Panc1 (cell line): ENCODE data around the gene MIS18A. TPM values are rescaled to one million over a fixed set of nuclear protein-coding genes. Genes with fewer than 3 reads are reported as not detected.

ENCODE experiments used
- ATAC-seq: fragments of 200-7000 bp; cut with Tn5 transposase; 2 replicates; pipeline ENCODE4 v1.9.1; 2020; ENCODE audit warnings: mild to moderate bottlenecking, moderate library complexity
- BruUV-seq: library from RNA; stranded (reverse); fragments of 400-500 nt; replicated peaks from 2 replicates; lab custom pipeline; 2021; lab: Mats Ljungman, UMichigan
- CTCF ChIA-PET: fragments of 300-600 bp; sonication (Branson Sonifier 250); formaldehyde crosslinking; loops from one replicate; lab custom pipeline; 2022; ENCODE audit warnings: antibody characterized with exemption; lab: Charles Lee
- POLR2A ChIA-PET: fragments of 300-600 bp; sonication (Branson Sonifier 250); formaldehyde crosslinking; loops from one replicate; lab custom pipeline; 2022; ENCODE audit warnings: antibody characterized with exemption; lab: Charles Lee
- DNase-seq: peaks from one replicate; pipeline ENCODE4 v3.0.0-alpha.2; 2010; ENCODE audit warnings: low read depth, low spot score
- H3K27ac ChIP-seq: 2 replicates; pipeline ENCODE4 v1.5.1; 2011; ENCODE audit warnings: mild to moderate bottlenecking, low read length, inconsistent platforms
- H3K27me3 ChIP-seq: fragments of 200-500 bp; sonication (Bioruptor generic); 2 replicates; pipeline ENCODE4 v1.6.0; 2014; ENCODE audit warnings: low read length, inconsistent platforms; ENCODE audit not compliant: control insufficient read depth, insufficient read depth
- H3K36me3 ChIP-seq: fragments of 200-500 bp; sonication (Bioruptor generic); 2 replicates; pipeline ENCODE4 v1.5.1; 2014; ENCODE audit warnings: inconsistent platforms, mild to moderate bottlenecking, low read length, moderate library complexity; ENCODE audit not compliant: control insufficient read depth, insufficient read depth
- H3K4me1 ChIP-seq: 2 replicates; pipeline ENCODE4 v1.5.1; 2011; ENCODE audit warnings: inconsistent platforms, mild to moderate bottlenecking, low read length, moderate library complexity; ENCODE audit not compliant: control insufficient read depth, insufficient read depth
- H3K4me3 ChIP-seq, 2 experiments: 2 replicates each; pipeline ENCODE4 v1.5.1; 2011 to 2012; ENCODE audit warnings: low read depth in 2 of 2, low read length in 2 of 2, mild to moderate bottlenecking in 2 of 2, inconsistent platforms in 1 of 2, moderate library complexity in 1 of 2
- H3K9me3 ChIP-seq: fragments of 200-500 bp; sonication (Bioruptor generic); 2 replicates; pipeline ENCODE4 v1.5.1; 2014; ENCODE audit warnings: low read depth, mild to moderate bottlenecking, inconsistent platforms, low read length, moderate library complexity; ENCODE audit not compliant: control insufficient read depth, insufficient read depth
- POLR2AphosphoS5 ChIP-seq: IDR thresholded peaks from 2 replicates; pipeline ENCODE4 v1.6.1; 2012; ENCODE audit warnings: mild to moderate bottlenecking, low read depth, low read length, moderate library complexity
- SIN3A ChIP-seq: IDR thresholded peaks from 2 replicates; pipeline ENCODE4 v1.6.1; 2012; ENCODE audit warnings: low read depth, mild to moderate bottlenecking, low read length, moderate library complexity, borderline replicate concordance; ENCODE audit not compliant: insufficient read depth
- TCF7L2 ChIP-seq: IDR thresholded peaks from 2 replicates; pipeline ENCODE4 v1.6.1; 2011; ENCODE audit warnings: mild to moderate bottlenecking, low read depth, low read length, inconsistent platforms
- in situ Hi-C: cut with HindIII; loops from 2 replicates; pipeline ENCODE4 v1.10.0; 2016; ENCODE audit warnings: low sequenced_read_pairs, low pct_unique_long_range_greater_than_20kb
- intact Hi-C: fragments of 100-400 bp; cut with micrococcal nuclease; formaldehyde crosslinking; loops from one replicate; pipeline ENCODE4 v1.10.0; 2022; ENCODE audit not compliant: unreplicated experiment
- total RNA-seq: library from RNA; stranded (reverse); gene quantifications from one replicate; pipeline ENCODE4 v1.2.1, GENCODE V29; 2021; ENCODE audit not compliant: unreplicated experiment
- TF ChIP-seq, protein P1 (sequence below), 2 experiments: IDR thresholded peaks; 2 replicates each; pipeline ENCODE4 v1.6.1; 2011 to 2012; ENCODE audit warnings: low read depth in 2 of 2, control low read depth in 1 of 2, low read length in 1 of 2, mild to moderate bottlenecking in 1 of 2, moderate library complexity in 1 of 2; ENCODE audit not compliant: insufficient read depth in 1 of 2
- TF ChIP-seq, protein P2 (sequence below): fragments of 450-650 bp; IDR thresholded peaks from 2 replicates; pipeline ENCODE4 v1.5.1; 2017; ENCODE audit warnings: mild to moderate bottlenecking

The MIS18A gene
- total RNA-seq, 1 experiment from 2014 or later, result 16.3 TPM

DNA sequence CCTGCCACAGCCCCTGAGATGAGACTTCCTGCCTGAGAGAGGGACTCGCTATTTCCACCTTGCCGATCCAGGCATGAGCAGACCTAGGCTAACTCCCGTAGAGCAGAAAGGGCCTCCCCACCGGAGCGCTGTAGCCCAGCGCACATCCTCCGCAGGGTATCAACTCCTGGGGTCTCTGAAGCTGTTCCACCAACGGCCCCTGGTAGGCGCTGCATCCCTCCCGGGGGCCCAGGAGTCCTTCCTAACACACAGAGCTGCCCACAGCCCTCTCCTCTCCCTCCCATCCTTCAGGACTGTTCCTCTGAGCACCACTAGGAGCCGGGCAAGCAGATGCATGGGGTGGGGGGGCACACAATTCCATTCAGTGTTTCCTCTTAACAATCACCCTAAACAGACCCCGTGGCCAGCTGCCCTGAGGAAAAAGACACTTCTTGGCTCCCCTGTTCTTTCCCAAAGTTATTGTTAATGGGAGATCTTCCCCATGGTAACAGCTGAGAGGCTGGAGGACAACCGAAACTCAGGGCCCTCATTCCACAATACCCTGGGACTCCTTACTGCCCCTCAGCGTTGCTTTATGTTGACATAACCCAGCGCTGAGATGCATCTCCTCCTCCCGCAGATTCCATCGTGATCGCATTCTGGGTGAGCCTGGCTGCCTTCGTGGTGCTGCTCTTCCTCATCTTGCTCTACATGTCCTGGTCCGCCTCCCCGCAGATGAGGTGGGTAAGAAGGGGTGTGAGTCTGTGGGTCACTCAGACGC is 27.4 kb upstream of the MIS18A start:
- in situ Hi-C loops (no loop called here), intact Hi-C loops (no loop called here)
- Histone ChIP-seq H3K9me3 (no peaks in the 10 kb centered on the region), H3K36me3 (no peaks in the 10 kb centered on the region; the same call in 1 of the 2 replicates), H3K4me1 (no peaks in the 10 kb centered on the region), H3K27me3 (no peaks in the 10 kb centered on the region), H3K4me3 (no peak overlapping the region), H3K27ac (no peak overlapping the region)
- ATAC-seq (peak; percentile 65; the same call in 1 of the 2 replicates), DNase-seq (no peak)
- ChIA-PET CTCF (no interaction called here), POLR2A (no interaction called here)
- BruUV-seq, result no TSS peak
- TF ChIP-seq POLR2AphosphoS5, result no peak
- no peak for TF ChIP-seq SIN3A
- TF ChIP-seq, protein P1, sequence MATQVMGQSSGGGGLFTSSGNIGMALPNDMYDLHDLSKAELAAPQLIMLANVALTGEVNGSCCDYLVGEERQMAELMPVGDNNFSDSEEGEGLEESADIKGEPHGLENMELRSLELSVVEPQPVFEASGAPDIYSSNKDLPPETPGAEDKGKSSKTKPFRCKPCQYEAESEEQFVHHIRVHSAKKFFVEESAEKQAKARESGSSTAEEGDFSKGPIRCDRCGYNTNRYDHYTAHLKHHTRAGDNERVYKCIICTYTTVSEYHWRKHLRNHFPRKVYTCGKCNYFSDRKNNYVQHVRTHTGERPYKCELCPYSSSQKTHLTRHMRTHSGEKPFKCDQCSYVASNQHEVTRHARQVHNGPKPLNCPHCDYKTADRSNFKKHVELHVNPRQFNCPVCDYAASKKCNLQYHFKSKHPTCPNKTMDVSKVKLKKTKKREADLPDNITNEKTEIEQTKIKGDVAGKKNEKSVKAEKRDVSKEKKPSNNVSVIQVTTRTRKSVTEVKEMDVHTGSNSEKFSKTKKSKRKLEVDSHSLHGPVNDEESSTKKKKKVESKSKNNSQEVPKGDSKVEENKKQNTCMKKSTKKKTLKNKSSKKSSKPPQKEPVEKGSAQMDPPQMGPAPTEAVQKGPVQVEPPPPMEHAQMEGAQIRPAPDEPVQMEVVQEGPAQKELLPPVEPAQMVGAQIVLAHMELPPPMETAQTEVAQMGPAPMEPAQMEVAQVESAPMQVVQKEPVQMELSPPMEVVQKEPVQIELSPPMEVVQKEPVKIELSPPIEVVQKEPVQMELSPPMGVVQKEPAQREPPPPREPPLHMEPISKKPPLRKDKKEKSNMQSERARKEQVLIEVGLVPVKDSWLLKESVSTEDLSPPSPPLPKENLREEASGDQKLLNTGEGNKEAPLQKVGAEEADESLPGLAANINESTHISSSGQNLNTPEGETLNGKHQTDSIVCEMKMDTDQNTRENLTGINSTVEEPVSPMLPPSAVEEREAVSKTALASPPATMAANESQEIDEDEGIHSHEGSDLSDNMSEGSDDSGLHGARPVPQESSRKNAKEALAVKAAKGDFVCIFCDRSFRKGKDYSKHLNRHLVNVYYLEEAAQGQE (IDR thresholded peaks at IDR 0.05; ENCODE audit: insufficient read depth in 1 of 2, low read depth in 2 of 2, low read length in 1 of 2), result no peak
- TF ChIP-seq, protein P2, sequence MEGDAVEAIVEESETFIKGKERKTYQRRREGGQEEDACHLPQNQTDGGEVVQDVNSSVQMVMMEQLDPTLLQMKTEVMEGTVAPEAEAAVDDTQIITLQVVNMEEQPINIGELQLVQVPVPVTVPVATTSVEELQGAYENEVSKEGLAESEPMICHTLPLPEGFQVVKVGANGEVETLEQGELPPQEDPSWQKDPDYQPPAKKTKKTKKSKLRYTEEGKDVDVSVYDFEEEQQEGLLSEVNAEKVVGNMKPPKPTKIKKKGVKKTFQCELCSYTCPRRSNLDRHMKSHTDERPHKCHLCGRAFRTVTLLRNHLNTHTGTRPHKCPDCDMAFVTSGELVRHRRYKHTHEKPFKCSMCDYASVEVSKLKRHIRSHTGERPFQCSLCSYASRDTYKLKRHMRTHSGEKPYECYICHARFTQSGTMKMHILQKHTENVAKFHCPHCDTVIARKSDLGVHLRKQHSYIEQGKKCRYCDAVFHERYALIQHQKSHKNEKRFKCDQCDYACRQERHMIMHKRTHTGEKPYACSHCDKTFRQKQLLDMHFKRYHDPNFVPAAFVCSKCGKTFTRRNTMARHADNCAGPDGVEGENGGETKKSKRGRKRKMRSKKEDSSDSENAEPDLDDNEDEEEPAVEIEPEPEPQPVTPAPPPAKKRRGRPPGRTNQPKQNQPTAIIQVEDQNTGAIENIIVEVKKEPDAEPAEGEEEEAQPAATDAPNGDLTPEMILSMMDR, result no peak
- no peak for TF ChIP-seq TCF7L2

DNA sequence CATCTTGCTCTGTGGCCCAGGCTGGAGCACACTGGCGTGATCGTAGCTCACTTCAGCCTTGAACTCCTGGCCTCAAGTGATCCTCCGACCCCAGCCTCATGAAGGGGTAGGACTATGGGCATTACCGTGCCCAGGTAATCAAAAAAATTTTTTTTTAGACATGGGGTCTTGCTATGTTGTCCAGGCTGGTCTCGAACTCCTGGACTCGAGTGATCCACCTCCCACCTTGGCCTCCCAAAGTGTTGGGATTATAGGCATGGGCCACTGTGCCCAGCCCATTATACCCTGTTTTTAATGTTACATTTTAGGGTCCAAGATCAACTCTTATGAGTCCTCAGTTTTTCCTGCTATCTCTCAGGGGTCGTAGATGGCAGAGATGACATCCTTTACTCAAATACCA is 26.1 kb upstream of the MIS18A start:
- Histone ChIP-seq H3K27me3 (no peaks in the 10 kb centered on the region), H3K36me3 (no peaks in the 10 kb centered on the region; the same call in 1 of the 2 replicates), H3K4me3 (no peak overlapping the region), H3K27ac (no peak overlapping the region), H3K4me1 (no peaks in the 10 kb centered on the region), H3K9me3 (no peaks in the 10 kb centered on the region)
- intact Hi-C loops, result no loop called here
- in situ Hi-C loops, result no loop called here
- POLR2A ChIA-PET, result no interaction called here
- DNase-seq, result no peak
- no peak for ATAC-seq
- no TSS peak for BruUV-seq
- CTCF ChIA-PET, result interaction anchor here (0.6 kb wide), 1 partner anchor 296 kb away, joined by 4 read pairs; no protein-coding TSS in a partner anchor
- TF ChIP-seq TCF7L2, result no peak
- TF ChIP-seq SIN3A, result no peak
- no peak for TF ChIP-seq POLR2AphosphoS5
- TF ChIP-seq, protein P1 (IDR thresholded peaks at IDR 0.05; ENCODE audit: insufficient read depth in 1 of 2, low read depth in 2 of 2, low read length in 1 of 2), result no peak
- TF ChIP-seq, protein P2, result no peak
